NCI-H524 treated with DMSO at 0.1 percent for 48 hours (cell line): ENCODE results near the gene HAP1.
"Not testable (repeated sequence)": the region's sequence is repeated elsewhere in the genome, so short reads cannot be mapped to it uniquely, and the experiment has no call there.

Experiments used
- DNase-seq: peaks from one replicate; lab custom pipeline; 2025; lab: John Stamatoyannopoulos, UW

HAP1 gene

GRCh38 chr17:41689497-41690299, 44.7 kb downstream of the HAP1 start:
- DNase-seq = no peak

GRCh38 chr17:41688641-41689496, 45.6 kb downstream of the HAP1 start, which contains the start of gene EIF1:
Gene EIF1, plus strand, starts transcription at chr17:41688885. Its CDS starts 154 bp downstream, at chr17:41689039.
- DNase-seq = peak; percentile 94

- no peak for DNase-seq
Observed at GRCh38 chr17:41687828-41688640, 46.4 kb downstream of the HAP1 start.

GRCh38 chr17:41686281-41686680, 48.2 kb downstream of the HAP1 start:
- DNase-seq = no peak

GRCh38 chr17:41685753-41686152, 48.7 kb downstream of the HAP1 start:
- not testable (repeated sequence) for DNase-seq

- no peak for DNase-seq
Observed at GRCh38 chr17:41684035-41684434, 50.4 kb downstream of the HAP1 start.

- no peak for DNase-seq
Observed at GRCh38 chr17:41683441-41684007, 50.9 kb downstream of the HAP1 start.

GRCh38 chr17:41682631-41683030, 51.8 kb downstream of the HAP1 start:
- no peak for DNase-seq

- no peak for DNase-seq
Observed at GRCh38 chr17:41681776-41682175, 52.7 kb downstream of the HAP1 start.

- no peak for DNase-seq
Observed at GRCh38 chr17:41680426-41681040, 53.9 kb downstream of the HAP1 start.

GRCh38 chr17:41679740-41680425, 54.6 kb downstream of the HAP1 start:
- no peak for DNase-seq

GRCh38 chr17:41678907-41679739, 55.3 kb downstream of the HAP1 start:
- DNase-seq = no peak

- DNase-seq = no peak
Observed at GRCh38 chr17:41678411-41678906, 56.0 kb downstream of the HAP1 start.

- DNase-seq = no peak
Observed at GRCh38 chr17:41676058-41676419, 58.4 kb downstream of the HAP1 start.

- DNase-seq = not testable (repeated sequence)
Observed at GRCh38 chr17:41675157-41676057, 59.0 kb downstream of the HAP1 start.
